ENCODE measurements around the gene FARP1. TPM values are rescaled to one million over a fixed set of nuclear protein-coding genes. Genes with fewer than 3 reads are reported as not detected.
A peak's percentile ranks its signal among the peaks of the same experiment; 100 is the strongest.

FARP1 gene
- total RNA-seq, 1 donor from 2014 or later = 289 TPM

- H3K36me3 Mint-ChIP-seq = peaks cover 27% of the 10 kb centered on the region
- H3K9me3 Mint-ChIP-seq = no peaks in the 10 kb centered on the region
- H3K27me3 Mint-ChIP-seq (ENCODE audit: low read depth) = no peaks in the 10 kb centered on the region
- no peak for DNase-seq (ENCODE audit: low spot score in 2 of 2, unreplicated experiment in 2 of 2)
- no peak overlapping the region for H3K27ac Mint-ChIP-seq
- no peak for TF ChIP-seq CTCF (IDR thresholded peaks at IDR 0.05; ENCODE audit: unreplicated experiment)
- peaks cover 37% of the 10 kb centered on the region for H3K4me1 Mint-ChIP-seq
- H3K4me3 Mint-ChIP-seq = no peak overlapping the region
Observed at GRCh38 chr13:98475522-98475921, 332.6 kb downstream of the FARP1 start.

GRCh38 chr13:98476106-98476505 lies 333.2 kb downstream of the FARP1 start:
- H3K36me3 Mint-ChIP-seq = peaks cover 25% of the 10 kb centered on the region
- DNase-seq (ENCODE audit: low spot score in 2 of 2, unreplicated experiment in 2 of 2) = no peak
- no peaks in the 10 kb centered on the region for H3K9me3 Mint-ChIP-seq
- TF ChIP-seq CTCF (IDR thresholded peaks at IDR 0.05; ENCODE audit: unreplicated experiment) = no peak
- peaks cover 41% of the 10 kb centered on the region for H3K4me1 Mint-ChIP-seq
- peak overlapping the region; percentile 84 for H3K27ac Mint-ChIP-seq
- H3K4me3 Mint-ChIP-seq = no peak overlapping the region
- H3K27me3 Mint-ChIP-seq (ENCODE audit: low read depth) = no peaks in the 10 kb centered on the region

GRCh38 chr13:98476538-98476966 lies 333.7 kb downstream of the FARP1 start:
- TF ChIP-seq CTCF (IDR thresholded peaks at IDR 0.05; ENCODE audit: unreplicated experiment) = no peak
- no peak for DNase-seq (ENCODE audit: low spot score in 2 of 2, unreplicated experiment in 2 of 2)
- H3K36me3 Mint-ChIP-seq = peaks cover 20% of the 10 kb centered on the region
- peak overlapping the region; percentile 84 for H3K27ac Mint-ChIP-seq
- no peak overlapping the region for H3K4me3 Mint-ChIP-seq
- peaks cover 44% of the 10 kb centered on the region for H3K4me1 Mint-ChIP-seq
- H3K9me3 Mint-ChIP-seq = no peaks in the 10 kb centered on the region
- no peaks in the 10 kb centered on the region for H3K27me3 Mint-ChIP-seq (ENCODE audit: low read depth)

- Mint-ChIP-seq H3K4me1 (peaks cover 52% of the 10 kb centered on the region), H3K27ac (peak overlapping the region; percentile 55), H3K27me3 (ENCODE audit: low read depth) (no peaks in the 10 kb centered on the region), H3K9me3 (no peaks in the 10 kb centered on the region), H3K36me3 (peaks cover 5% of the 10 kb centered on the region), H3K4me3 (no peak overlapping the region)
- no peak for DNase-seq (ENCODE audit: low spot score in 2 of 2, unreplicated experiment in 2 of 2)
- no peak for TF ChIP-seq CTCF (IDR thresholded peaks at IDR 0.05; ENCODE audit: unreplicated experiment)
Observed at GRCh38 chr13:98478189-98479129, 335.6 kb downstream of the FARP1 start.

- no peak overlapping the region for H3K4me3 Mint-ChIP-seq
- H3K9me3 Mint-ChIP-seq = no peaks in the 10 kb centered on the region
- H3K4me1 Mint-ChIP-seq = peaks cover 61% of the 10 kb centered on the region
- no peak for TF ChIP-seq CTCF (IDR thresholded peaks at IDR 0.05; ENCODE audit: unreplicated experiment)
- DNase-seq (ENCODE audit: low spot score in 2 of 2, unreplicated experiment in 2 of 2) = no peak
- no peaks in the 10 kb centered on the region for H3K27me3 Mint-ChIP-seq (ENCODE audit: low read depth)
- peaks cover 2% of the 10 kb centered on the region for H3K36me3 Mint-ChIP-seq
- peak overlapping the region; percentile 47 for H3K27ac Mint-ChIP-seq
Observed at GRCh38 chr13:98479496-98480003, 336.7 kb downstream of the FARP1 start.

All from mesothelial cell of epicardium (in vitro differentiated cells).